Activated CD8-positive, alpha-beta memory T cell treated with anti-CD3 and anti-CD28 coated beads, Interleukin-2, amount 50 U/mL, for 1 hour (primary cell): ENCODE results near the gene PPP2R5C.

ENCODE experiments used
- DNase-seq: peaks from one replicate; pipeline ENCODE4 v3.0.0-alpha.2; 2020; ENCODE audit errors: extremely low read depth

The PPP2R5C gene

GRCh38 chr14:101755591-101756324 lies 5.8 kb upstream of the PPP2R5C start:
- DNase-seq, result no peak

- no peak for DNase-seq
Observed at GRCh38 chr14:101757064-101757838, 4.3 kb upstream of the PPP2R5C start.

DNA sequence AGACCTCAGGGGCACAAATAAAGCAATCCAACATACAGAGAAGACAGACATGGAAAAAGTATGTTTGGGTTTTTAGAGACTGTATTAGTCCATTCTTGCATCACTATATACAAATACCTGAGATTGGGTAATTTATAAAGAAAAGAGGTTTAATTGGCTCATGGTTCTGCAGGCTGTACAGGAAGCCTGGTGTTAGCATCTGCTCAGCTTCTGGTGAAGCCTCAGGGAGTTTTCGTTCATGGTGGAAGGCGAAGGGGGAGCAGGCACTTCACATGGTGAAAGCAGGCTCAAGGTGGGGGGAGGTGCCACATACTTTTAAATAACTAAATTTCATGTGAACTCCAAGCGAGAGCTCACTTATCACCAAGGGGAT lies 3.7 kb upstream of the PPP2R5C start:
- DNase-seq, result no peak

GRCh38 chr14:101758913-101759593 lies 2.5 kb upstream of the PPP2R5C start:
- no peak for DNase-seq

- peak; percentile 94 for DNase-seq
Observed at GRCh38 chr14:101760138-101761011, 1.1 kb upstream of the PPP2R5C start.

DNA sequence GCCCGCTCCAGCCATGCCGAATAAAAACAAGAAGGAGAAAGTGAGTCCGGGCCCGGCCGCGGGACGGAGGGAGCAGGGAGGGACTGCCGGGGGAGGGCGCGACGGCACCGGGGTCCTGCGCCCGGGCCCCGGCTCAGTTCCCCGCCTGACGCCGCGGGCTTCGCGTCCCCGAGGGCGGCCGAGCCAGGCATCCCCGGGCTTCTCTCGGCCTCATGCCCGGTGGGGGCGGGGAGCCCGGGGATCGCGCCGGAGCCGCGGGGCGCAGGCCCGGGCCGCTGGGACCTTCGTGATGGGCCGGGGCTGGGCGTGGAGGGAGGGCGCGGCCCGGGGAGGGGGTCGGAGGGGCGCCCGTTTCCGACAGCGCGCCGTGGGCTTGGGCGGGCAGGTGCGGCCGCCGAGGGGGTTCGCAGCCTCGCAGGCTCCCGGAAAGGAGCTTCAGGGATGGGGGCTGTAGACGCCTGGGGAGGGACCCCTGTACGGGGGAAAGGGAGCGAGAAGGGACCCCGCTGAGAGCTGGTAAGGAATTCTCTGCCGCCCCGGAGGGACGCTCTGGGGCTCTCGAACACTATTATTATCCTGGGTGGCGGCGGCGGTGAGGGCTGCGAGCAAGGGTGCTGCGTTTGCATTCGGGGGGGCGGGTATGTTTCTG lies 496 bp downstream of the PPP2R5C start:
- no peak for DNase-seq

GRCh38 chr14:101762530-101763101 lies 1.1 kb downstream of the PPP2R5C start:
- DNase-seq, result no peak

DNA sequence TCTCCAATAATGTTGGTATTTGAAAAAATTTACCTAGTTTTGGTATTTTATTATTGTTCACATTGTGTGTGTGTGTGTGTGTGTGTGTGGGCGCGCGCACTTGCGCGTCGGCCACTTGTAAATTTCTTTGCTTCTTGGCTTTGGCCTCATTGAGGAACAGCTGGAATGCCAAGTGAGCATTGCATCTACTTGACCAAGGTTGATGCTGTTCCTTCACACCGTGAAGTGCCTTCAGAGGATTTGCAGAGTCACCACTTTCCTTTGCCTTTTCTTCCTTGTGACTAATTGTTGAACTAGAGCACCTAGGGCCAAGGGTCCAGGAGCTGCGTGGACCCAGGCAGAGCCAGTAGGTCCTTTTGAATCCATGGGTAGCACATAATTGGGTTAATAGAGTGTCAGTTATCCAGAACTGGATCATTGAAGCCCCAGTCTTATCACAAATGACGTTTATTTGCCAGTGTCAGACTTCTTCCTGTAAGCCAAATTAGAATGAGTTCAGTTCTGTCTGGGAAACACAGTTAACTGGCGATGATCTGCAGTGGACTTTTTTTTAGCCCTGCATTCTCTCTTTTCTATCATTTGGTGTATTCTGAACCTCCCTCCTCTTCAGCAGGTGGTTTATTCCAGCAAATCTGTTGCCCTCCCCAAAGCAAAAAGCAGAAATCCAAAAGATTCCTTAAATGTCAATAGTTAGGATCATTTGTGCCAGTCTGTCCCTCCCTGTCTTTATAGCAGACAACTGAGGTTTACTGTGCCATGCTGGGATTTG lies 2.6 kb downstream of the PPP2R5C start:
- no peak for DNase-seq

GRCh38 chr14:101767618-101768362 lies 6.3 kb downstream of the PPP2R5C start:
- no peak for DNase-seq

GRCh38 chr14:101770183-101770582 lies 8.7 kb downstream of the PPP2R5C start:
- no peak for DNase-seq

DNA sequence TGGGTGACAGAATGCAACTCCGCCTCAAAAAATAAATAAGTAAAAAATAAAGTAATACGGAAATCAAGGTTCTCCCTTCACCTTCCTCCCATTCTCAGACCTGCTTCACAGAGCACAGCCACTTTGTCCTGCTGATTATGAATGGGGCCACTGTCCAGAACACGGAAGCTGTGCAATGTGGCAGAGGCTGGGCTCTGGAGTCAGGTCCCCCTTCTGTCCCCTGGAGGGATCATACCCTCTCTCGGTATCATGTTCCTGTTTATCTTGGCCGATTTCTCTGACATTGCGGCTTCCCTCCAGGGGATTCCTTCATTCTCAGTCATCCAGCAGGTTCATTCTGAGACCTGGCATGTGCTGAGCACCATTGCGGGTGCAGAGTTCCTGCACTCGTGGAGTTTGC lies 11.3 kb downstream of the PPP2R5C start:
- DNase-seq, result no peak

DNA sequence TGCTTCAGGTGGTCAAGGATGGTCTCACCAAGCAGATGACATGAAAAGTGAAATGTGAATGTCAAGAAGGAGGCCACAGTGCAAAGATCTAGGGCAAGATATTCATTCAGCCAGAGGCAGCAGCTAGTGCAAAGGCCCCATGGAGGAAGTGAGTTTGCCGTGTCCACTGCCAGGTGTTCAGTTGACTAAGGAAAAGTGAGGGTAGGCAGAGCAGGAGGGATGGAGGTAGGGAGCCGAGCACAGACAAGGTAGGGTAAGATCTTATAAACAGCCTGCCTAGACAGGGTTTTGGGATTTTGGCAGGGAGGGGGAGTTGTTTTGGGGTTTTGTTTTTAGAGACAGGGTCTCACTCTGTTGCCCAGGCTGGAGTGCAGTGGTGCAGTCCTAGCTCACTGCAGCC lies 11.9 kb downstream of the PPP2R5C start:
- DNase-seq, result no peak

DNA sequence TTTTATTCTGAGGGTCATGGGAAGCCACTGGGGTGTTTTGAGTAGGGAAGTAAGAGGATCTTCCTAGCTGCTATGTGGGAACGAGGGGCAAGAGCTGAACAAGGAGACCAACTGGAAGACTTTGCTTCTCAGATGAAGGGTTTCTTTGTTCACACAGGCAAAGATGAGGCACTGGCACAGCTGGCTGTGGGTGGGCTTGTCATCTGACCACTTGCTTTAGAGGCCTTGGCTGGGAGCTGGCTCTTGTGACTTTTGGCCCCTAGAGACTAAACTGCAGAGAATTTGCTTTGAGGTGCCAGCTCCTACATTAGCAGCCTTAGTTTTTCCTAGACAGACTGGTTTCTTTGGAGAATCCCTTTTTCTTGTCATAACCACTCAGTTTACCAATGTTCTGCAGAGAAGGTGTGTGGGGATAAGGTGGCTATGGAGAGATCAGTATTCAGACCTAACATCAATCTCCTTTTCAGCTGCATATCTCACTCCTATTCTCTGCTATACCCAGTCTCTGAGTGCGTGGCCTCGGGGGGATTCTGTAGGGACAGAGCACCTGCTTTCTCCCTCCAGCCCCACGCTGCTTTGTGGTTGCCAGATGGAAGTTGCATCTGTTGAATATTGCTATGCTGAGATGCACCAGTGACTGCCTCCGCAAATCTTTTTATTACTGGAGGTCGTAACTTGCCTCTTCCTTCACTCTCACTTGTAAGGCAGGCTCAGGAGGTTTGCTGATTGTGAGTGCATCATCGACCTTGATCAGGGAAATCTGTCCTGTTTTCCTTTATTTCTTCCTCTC lies 12.7 kb downstream of the PPP2R5C start:
- no peak for DNase-seq

DNA sequence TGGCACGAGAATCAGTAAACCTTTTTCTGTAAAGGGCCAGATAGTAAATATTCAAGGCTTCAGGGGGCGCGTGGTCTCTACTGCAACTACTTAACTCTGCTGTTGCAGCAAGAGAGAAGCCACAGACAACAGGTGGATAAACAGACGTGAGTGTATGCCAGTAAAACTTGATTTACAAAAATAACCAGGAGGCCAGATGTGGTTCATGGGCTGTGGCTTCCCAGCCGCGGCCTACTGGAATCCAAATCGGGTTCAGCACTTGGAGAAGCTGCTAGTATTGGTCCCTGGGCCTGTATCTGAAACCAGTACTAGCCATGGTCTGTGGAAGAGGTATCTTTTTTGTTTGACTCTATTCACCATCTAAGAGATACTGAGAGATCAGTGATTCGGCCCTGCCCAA lies 13.3 kb downstream of the PPP2R5C start:
- DNase-seq, result no peak

DNA sequence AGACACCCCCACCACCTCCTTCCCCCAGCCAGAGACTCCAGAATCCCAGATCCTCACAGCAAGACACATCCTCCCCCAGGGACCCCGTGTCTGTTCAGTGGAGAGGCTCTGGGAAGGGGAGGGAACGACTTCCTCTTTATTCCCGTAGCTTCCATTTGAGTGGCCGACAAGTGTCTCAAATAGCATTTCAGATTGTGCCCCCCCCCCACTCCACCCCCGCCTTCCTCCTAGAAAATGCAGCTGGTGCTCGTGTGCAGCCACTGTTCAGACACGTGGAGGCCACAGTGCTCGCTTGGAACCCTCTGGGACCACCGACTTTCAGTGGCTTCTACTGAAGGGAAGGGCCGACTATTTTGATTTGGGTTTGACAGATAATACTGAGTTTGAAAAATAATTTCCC lies 14.3 kb downstream of the PPP2R5C start:
- DNase-seq, result no peak

GRCh38 chr14:101776344-101776743 lies 14.8 kb downstream of the PPP2R5C start:
- no peak for DNase-seq

- no peak for DNase-seq
Observed at GRCh38 chr14:101780390-101780789, 18.9 kb downstream of the PPP2R5C start.

GRCh38 chr14:101780887-101781239 lies 19.4 kb downstream of the PPP2R5C start:
- DNase-seq, result no peak
